Measurements from ENCODE around the gene IDH3B.

The IDH3B gene

GRCh38 chr20:2637246-2637645, 26.8 kb downstream of the IDH3B start:
- H3K9ac ChIP-seq (ENCODE audit: low read length) = no peak overlapping the region
- TF ChIP-seq CTCF (IDR thresholded peaks at IDR 0.05; ENCODE audit: low read depth, low read length) = no peak
- TF ChIP-seq EZH2phosphoT487 (IDR thresholded peaks at IDR 0.05; ENCODE audit: low read depth) = no peak
- H4K20me1 ChIP-seq (ENCODE audit: insufficient read depth, low read length) = no peaks in the 10 kb centered on the region
- H3K36me3 ChIP-seq (replicated peaks; ENCODE audit: low read depth, low read length) = peaks cover 4% of the 10 kb centered on the region
- peaks cover 30% of the 10 kb centered on the region for H3K27me3 ChIP-seq (ENCODE audit: low read depth, low read length)
- no peaks in the 10 kb centered on the region for H3K79me2 ChIP-seq (ENCODE audit: low read length)
- no peak overlapping the region for H3K27ac ChIP-seq (ENCODE audit: low read length)
- no peaks in the 10 kb centered on the region for H3K9me3 ChIP-seq (ENCODE audit: insufficient read depth, low read length)
- H3K4me3 ChIP-seq (ENCODE audit: low read length) = no peak overlapping the region
- no peak overlapping the region for H3K4me2 ChIP-seq (ENCODE audit: low read length)
- H3K4me1 ChIP-seq (ENCODE audit: low read length) = no peaks in the 10 kb centered on the region
- H2AFZ ChIP-seq (ENCODE audit: low read depth, low read length) = no peak overlapping the region

GRCh38 chr20:2633381-2633780, 30.6 kb downstream of the IDH3B start:
- Histone ChIP-seq H3K27ac (ENCODE audit: low read length) (no peak overlapping the region), H3K9ac (ENCODE audit: low read length) (no peak overlapping the region), H3K9me3 (ENCODE audit: insufficient read depth, low read length) (no peaks in the 10 kb centered on the region), H3K79me2 (ENCODE audit: low read length) (no peaks in the 10 kb centered on the region), H3K4me1 (ENCODE audit: low read length) (no peaks in the 10 kb centered on the region), H3K4me3 (ENCODE audit: low read length) (no peak overlapping the region), H2AFZ (ENCODE audit: low read depth, low read length) (no peak overlapping the region), H3K4me2 (ENCODE audit: low read length) (no peak overlapping the region), H4K20me1 (ENCODE audit: insufficient read depth, low read length) (no peaks in the 10 kb centered on the region), H3K36me3 (replicated peaks; ENCODE audit: low read depth, low read length) (no peaks in the 10 kb centered on the region), H3K27me3 (ENCODE audit: low read depth, low read length) (peaks cover 38% of the 10 kb centered on the region)
- TF ChIP-seq CTCF (IDR thresholded peaks at IDR 0.05; ENCODE audit: low read depth, low read length) (no peak), EZH2phosphoT487 (IDR thresholded peaks at IDR 0.05; ENCODE audit: low read depth) (no peak)

GRCh38 chr20:2631228-2631627, 32.8 kb downstream of the IDH3B start:
- Histone ChIP-seq H3K9ac (ENCODE audit: low read length) (no peak overlapping the region), H2AFZ (ENCODE audit: low read depth, low read length) (no peak overlapping the region), H3K36me3 (replicated peaks; ENCODE audit: low read depth, low read length) (no peaks in the 10 kb centered on the region), H3K4me1 (ENCODE audit: low read length) (no peaks in the 10 kb centered on the region), H3K4me3 (ENCODE audit: low read length) (no peak overlapping the region), H3K9me3 (ENCODE audit: insufficient read depth, low read length) (no peaks in the 10 kb centered on the region), H3K27ac (ENCODE audit: low read length) (no peak overlapping the region), H3K79me2 (ENCODE audit: low read length) (no peaks in the 10 kb centered on the region), H3K4me2 (ENCODE audit: low read length) (no peak overlapping the region), H4K20me1 (ENCODE audit: insufficient read depth, low read length) (no peaks in the 10 kb centered on the region), H3K27me3 (ENCODE audit: low read depth, low read length) (peaks cover 40% of the 10 kb centered on the region)
- TF ChIP-seq EZH2phosphoT487 (IDR thresholded peaks at IDR 0.05; ENCODE audit: low read depth) = no peak
- peak; percentile 50 for TF ChIP-seq CTCF (IDR thresholded peaks at IDR 0.05; ENCODE audit: low read depth, low read length)

GRCh38 chr20:2626853-2627541, 37.0 kb downstream of the IDH3B start:
- Histone ChIP-seq H4K20me1 (ENCODE audit: insufficient read depth, low read length) (no peaks in the 10 kb centered on the region), H3K4me2 (ENCODE audit: low read length) (no peak overlapping the region), H3K79me2 (ENCODE audit: low read length) (no peaks in the 10 kb centered on the region), H3K27me3 (ENCODE audit: low read depth, low read length) (0 out of 2 replicates have a peak, but pooled peaks cover 12% of the 10 kb centered on the region), H3K27ac (ENCODE audit: low read length) (no peak overlapping the region), H3K36me3 (replicated peaks; ENCODE audit: low read depth, low read length) (no peaks in the 10 kb centered on the region), H2AFZ (ENCODE audit: low read depth, low read length) (no peak overlapping the region), H3K9me3 (ENCODE audit: insufficient read depth, low read length) (no peaks in the 10 kb centered on the region), H3K9ac (ENCODE audit: low read length) (no peak overlapping the region), H3K4me1 (ENCODE audit: low read length) (no peaks in the 10 kb centered on the region), H3K4me3 (ENCODE audit: low read length) (no peak overlapping the region)
- TF ChIP-seq EZH2phosphoT487 (IDR thresholded peaks at IDR 0.05; ENCODE audit: low read depth) (no peak), CTCF (IDR thresholded peaks at IDR 0.05; ENCODE audit: low read depth, low read length) (no peak)
